ENCODE measurements around the gene HDGFL1.

Gene HDGFL1

GRCh38 chr6:22593895-22594294, 24.5 kb downstream of the HDGFL1 start:
- no peak for DNase-seq

GRCh38 chr6:22596011-22596410, 26.6 kb downstream of the HDGFL1 start:
- no peak for DNase-seq

GRCh38 chr6:22598339-22598738, 29.0 kb downstream of the HDGFL1 start:
- no peak for DNase-seq

DNA sequence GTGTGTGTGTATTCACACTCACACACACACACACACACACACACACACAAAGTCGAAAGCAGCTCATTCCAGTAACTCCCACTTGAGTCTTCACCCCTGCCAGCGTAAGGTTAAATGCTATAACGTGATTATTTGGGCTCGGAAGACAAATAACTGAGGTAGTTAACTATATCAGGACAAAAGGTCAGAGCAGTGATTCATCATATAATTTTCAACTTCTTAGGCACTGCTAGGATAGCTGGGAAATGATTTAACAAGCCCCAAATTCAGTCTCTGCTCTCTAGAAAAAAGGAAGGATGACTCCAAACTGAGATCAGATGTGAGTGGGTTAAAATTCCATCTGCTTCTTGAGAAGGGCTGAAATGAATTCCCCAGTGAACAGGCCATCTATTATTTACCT, 30.7 kb downstream of the HDGFL1 start:
- no peak for DNase-seq

DNA sequence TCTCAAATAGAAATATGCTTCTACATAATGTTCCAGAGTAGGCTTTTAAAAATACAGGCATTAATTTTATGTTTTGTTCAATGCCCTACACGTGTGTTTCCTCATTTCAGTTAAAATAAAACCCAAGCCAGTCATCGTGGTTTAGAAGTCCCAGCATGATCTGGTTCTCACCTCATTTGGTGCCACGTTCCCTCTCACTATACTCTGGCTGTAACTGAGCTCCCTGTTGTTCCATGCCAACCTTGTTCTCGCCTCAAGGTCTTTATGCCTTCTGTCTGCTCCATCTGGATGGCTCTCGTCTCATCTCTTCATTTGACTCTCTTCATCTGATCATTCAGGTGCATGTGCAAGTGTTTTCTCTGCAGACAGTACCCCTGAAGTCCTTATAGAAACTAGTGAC, 32.6 kb downstream of the HDGFL1 start:
- DNase-seq: no peak

DNA sequence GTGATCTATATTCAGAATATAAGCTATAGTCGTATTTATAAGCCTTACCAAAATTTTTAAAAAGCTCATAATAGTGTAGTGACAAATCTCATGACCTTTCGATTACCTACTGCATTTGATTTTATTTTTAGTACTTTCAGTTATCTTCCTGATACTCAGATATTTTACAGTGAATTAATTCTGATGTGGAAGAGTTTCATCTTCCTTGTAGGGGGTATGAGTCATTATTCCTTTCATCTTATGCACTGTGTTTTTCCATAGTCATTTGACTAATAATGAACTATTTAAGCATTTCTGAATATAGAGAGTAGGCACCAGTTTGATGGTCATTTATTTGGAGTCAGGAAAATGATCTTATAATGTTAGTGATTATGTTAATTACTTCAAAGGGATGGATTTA, 36.4 kb downstream of the HDGFL1 start:
- DNase-seq: no peak

- DNase-seq: no peak
These were observed 40.8 kb downstream of the HDGFL1 start for GRCh38 chr6:22610127-22610526.

DNA sequence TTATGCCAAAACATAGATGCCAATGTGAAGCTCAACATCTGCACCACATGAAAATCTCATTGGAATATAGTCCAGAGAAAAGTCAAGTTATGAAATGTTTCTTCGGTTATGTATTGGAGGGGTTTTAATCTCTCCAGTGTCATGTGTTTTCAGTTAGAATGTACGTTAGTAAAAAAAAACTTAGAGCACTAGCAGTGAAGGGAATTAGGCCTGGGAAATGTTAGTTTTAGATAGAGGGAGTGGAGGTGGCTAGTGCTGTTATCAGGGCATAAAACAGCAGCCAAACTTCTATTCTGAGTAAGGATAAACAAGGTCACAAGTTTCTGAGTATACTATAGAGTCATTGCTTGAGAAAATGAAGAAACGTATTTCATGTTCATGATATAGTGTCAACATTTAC, 42.9 kb downstream of the HDGFL1 start:
- no peak for DNase-seq

- no peak for DNase-seq
These were observed 43.7 kb downstream of the HDGFL1 start for GRCh38 chr6:22613051-22613450.

DNA sequence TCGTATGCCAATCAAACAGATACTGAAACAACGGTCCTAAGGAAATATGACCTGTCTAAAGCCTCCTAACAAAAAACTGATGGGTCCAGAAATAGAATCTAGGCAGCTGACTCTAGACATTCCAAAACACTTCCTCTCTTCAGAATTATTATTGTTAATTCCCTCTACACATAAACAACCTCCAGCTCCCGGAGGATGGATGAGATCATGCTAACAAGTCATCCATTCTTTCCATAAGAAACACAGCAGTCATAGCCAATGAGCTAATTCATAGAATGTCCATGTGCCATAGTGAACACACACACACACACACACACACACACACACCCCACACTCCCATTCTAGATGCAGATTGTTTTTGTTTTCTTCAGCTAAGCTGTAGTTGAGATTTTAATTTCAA, 44.3 kb downstream of the HDGFL1 start:
- DNase-seq: no peak

- no peak for DNase-seq
These were observed 45.2 kb downstream of the HDGFL1 start for GRCh38 chr6:22614547-22614946.

- DNase-seq: no peak
These were observed 51.7 kb downstream of the HDGFL1 start for GRCh38 chr6:22621028-22621427.

Data from CD4-positive, alpha-beta T cell treated with Interleukin-12 subunit alpha and Interleukin-12 subunit beta, for 1 hour (primary cell).